GM21737 (cell line): ENCODE measurements around the gene LRRK2.
"Not testable (repeated sequence)": the region's sequence is repeated elsewhere in the genome, so short reads cannot be mapped to it uniquely, and the experiment has no call there.

Experiments
- ATAC-seq: cut with Tn5 transposase; IDR thresholded peaks from one replicate; pipeline ENCODE4 v1.9.1; 2021; ENCODE audit warnings: mild to moderate bottlenecking, moderate library complexity; ENCODE audit not compliant: unreplicated experiment

The LRRK2 gene

DNA sequence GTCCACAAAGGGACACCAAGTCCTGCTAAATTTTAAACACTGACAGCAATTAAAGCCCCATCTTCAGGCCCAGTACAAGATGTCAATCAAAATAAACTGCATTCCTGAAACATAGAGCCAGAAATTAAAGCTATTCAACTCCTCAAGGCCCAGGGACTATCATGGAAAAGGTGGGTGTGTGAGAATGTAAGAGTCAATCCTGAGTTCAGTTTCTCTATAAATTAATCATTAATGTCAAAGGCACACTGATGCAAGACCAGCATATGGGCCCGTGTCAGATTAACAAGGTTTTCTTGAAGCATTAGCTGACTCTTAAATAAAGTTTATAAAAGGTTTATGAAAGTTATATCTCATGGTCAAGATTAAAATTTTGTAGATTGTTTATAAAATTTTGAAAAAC, 13.6 kb upstream of the LRRK2 start:
- not testable (repeated sequence) for ATAC-seq

DNA sequence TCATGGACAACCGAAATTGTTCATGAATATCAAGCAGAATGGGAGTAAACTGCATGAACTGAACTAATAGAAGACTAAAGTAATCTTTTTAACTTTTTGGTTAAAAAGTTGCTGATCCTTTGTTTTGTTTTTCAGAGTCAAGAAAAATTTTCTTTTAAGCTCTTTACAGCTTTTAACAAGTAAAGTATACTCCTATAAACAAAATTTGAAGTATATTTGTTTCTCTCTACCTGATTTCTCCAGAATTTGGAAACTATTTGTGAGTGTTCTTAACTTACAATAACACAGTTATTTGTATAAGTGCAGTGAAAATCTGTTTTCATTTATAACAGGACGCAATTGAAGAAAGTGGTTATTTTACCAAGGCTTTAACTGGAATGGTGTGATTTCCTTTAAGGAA, 12.2 kb upstream of the LRRK2 start:
- no peak for ATAC-seq

DNA sequence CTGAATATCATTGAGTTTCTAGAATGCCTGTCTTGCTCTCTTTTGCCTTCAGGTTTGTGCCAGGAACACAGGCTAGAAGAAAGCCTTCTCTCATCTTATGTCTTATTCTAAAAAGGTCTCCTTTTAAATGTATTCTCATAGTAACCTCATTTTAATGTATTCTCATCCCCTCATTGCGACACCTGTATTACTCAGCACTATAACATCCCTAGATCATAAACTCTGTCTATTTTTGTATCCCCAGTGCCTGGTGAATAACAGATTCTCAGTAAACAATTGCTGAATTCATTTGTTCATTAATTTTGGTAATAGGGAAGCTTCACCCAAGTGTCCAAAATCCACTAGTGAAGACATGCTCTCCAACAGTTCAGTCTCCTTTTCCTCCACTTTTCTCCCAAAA, 8.8 kb upstream of the LRRK2 start:
- ATAC-seq = no peak

DNA sequence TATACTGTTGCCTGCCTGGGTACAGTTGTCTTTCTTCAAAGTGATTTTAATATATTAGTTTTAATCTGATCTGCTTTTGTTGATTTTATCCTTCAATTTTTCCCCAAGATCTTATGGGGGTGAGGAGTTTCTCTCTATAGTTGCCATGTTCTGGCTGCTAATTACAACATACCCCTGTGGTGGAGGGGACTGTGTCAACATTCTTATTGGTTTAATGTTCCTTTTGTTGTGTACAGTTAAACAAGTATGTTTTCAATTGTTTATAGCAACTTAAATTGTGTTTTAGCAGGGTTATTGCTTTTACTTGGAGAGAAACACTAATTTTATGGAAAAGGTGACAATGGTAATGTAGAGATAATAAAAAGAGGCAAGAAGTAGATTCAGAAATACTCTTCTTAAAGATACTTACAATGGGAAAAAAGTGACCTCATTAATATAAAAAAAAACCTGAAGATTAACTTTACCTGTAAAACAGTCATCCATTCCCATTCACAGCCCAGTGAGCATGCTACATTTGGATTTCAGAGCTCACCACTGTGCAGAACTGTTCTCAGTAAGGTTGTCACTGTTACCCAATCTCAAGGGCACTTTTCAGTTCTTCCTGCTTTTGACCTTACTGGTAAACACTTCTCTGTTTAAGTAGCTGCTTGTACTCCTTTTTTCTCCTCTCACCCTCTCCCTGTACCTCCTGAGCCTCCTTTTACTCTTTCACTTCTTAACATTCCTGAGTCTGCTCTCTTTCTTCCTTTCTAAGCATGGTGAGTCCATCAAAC, 8.1 kb upstream of the LRRK2 start:
- no peak for ATAC-seq

DNA sequence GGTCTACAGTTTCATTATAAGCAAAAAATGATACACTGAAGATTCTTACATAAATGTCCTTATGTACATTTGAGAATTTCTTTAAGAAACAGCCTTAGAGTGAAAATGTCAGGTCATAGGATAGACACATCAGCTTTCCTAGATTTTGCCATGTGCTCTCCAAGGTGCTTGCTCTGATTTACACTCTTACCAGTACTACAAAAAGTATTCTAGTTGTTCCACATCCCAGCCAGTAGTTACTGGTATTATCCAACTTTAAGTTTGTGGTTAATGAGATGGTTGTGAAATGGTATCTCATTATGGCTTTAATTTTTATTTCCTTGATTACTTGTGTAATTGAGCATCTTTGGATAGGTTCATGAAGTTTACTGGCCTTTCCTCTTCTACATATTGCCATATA, 5.0 kb upstream of the LRRK2 start:
- ATAC-seq = no peak

DNA sequence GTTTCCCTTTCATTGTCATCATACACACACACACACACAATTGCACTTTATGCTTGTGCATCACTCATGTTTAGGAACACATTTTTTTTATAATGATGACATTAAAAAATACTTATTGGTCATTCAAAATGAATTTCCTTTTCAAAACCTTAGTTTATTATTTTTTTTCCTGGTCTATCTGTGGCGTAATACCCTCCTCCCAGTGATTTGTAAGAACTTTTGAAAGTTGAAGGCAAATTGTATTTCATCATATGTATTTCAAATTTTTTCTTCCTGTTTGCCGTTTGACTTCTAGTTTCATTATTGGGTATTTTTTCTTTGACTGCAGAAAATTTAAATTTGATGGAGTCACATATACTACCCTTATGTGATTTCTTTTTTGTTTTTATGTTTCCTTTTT, 2.5 kb upstream of the LRRK2 start:
- no peak for ATAC-seq

DNA sequence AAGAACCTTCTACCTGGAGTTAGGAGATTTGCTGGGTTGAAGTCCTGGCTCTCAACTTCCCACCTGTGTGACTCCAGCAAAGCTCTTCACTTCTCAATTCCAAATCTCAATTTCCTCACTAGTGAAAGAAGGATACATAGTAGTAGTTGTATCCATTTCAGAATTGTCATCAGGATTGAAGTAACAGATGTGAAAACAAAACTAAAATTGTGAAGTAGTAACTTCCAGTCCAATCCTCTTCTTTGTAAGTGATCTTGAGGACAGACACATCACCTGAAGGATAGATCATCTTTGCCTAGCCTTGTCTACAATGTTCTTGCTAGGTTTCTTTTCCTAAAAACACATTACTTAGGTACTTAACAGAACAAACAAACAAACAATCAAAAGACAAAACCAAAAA, 1.2 kb upstream of the LRRK2 start:
- no peak for ATAC-seq

DNA sequence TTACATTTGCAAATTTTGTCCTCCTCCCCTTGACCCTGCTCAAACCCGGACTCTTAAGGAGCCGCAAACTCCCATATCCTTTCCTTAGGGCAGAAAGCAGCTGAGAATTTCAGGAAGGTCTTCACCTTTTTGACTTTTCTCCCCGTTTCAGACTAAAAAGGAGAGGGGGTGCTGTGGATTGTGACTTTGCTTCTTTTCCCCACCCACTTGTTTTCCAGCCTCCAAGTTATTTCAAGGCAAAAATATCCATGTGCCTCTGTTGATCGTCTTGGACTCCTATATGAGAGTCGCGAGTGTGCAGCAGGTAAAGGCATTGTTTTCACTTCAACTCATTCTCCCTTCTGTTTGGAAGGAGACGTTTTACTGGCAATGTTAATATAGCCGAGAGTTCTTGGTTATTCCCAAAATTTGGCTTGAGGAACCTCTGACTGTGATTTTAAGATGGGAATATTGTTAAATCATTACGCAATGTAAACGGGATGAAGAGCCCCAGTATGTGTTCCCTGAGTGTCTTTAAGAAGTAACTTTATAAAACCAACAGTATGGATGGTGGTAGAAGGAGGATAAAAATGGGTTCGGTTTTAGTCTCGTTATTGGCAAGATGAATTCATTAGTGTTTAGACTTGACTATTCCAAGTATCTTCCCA, 663 bp downstream of the LRRK2 start:
- ATAC-seq = no peak

DNA sequence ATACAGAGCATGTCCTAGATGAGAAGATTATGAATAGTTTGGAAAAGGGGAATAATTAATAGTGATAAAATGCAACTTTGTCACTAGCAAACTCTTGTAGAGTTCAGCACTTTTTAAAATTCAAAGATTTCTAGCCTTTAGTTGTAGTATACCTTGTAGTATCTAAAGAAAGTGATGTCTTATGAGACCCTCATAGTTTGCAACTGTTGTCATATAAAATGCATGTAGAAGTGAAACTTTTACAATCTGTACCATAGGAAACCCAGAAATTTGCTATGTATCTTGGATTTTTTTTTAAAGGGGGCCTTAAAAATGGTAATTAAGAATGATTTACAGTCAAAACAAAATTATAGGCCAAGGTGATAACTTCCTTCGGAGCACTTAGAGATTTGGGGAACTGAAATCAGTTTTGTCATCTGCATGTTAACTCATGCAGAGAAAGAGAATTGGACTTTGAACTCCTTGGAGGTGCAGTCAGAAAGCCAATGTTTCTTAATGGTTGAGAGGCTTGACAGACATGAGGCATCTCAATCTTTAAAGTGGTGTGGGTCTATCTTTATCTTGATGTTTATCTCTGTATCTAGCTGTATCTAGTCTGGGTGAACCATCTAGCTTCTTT, 1.3 kb downstream of the LRRK2 start:
- ATAC-seq = peak; percentile 57

DNA sequence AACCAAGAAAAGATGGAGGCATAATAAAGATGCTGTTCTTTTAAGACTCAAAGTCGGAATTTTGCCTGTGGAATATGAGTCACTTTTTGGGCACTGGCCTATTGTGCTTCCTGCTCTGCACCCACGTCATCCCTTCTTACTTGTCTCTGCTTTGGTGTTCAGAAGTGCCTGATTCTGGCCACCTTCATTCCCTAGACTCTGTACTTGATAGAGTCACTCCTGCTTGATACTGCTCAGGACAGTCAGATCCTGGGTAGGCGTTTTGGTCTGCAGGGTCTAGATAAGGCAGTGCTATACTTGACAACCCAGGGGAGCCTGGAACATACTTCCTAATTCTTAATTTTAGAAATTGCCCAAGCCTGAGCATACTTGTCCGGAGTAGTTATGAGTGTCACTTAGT, 1.9 kb downstream of the LRRK2 start:
- ATAC-seq = peak; percentile 28

DNA sequence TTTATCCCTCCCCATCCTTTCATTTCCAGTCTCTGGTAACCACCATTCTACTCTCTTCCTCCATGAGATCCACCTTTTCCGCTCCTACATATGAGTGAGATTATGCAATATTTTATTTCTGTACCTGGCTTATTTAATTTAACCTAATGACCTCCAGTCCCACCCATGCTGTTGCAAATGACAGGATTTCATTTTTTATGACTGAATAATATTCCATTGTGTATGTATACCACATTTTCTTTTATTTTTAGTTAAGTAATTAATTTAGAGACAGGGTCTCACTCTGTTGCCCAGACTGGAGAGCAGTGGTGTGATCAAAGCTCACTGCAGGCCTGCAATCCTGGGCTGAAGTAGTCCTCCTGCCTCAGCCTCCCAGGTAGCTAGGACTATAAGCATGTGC, 2.6 kb downstream of the LRRK2 start:
- ATAC-seq = no peak

DNA sequence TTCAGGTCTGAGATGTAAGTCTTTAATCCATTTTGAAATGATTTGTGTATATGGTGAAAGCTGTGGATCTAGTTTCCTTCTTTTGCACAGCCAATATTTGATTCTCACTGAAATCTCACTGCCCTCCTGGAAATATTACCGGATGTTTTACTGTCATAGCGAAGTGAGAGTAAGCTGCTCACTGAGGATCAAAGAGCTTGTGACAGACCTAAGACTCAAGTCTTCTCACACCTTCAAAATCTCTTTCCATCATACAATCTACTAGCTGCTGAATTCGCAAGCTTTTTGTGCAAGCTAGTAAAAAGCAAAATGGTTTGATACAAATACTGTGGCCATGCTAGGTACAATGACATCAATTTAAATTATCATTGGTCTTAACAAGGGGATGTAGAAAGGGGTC, 3.9 kb downstream of the LRRK2 start:
- no peak for ATAC-seq

DNA sequence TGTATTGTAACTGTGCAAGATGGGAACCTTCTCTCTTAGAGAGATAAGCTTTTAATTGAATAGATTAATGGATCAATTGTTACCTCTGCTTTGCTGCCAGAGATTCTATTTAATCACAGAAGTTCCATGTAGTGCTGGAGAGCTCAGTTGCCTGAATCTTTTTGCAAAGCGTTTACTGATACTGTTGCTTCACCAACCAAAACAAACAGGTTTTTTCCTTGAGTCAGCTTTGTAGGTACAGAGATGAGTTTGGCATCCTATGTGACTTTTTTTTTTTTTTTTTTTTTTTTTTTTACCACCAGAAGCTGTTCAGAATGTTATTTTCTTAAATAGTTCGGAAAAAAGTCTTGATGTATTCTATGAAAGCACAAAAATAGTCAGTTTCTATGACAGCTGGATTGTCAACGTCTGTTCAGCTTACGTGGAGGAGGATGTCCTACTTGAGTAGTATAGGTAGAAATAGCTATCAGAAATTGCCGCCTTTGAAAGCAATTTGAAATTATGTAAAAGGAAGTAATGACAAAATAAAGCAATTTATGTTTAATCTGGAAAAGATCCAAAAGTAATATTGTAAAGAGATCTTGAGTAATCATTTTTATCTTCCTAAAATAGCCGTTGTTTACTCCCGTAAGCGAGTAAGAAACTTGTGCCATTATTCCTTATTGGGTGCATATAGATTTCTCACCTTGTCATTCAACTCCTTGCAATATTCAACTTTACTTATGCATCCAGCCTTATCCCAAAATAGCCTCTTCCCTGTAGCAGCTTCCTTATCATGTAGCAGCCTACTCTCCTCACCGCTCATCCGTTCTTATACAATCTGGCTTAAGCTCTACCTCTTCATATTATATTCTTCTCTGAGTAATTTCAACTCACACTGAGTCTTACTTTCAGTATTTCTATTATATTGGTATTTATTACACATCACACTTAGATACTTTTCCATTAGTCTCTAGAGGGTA, 5.2 kb downstream of the LRRK2 start:
- no peak for ATAC-seq

DNA sequence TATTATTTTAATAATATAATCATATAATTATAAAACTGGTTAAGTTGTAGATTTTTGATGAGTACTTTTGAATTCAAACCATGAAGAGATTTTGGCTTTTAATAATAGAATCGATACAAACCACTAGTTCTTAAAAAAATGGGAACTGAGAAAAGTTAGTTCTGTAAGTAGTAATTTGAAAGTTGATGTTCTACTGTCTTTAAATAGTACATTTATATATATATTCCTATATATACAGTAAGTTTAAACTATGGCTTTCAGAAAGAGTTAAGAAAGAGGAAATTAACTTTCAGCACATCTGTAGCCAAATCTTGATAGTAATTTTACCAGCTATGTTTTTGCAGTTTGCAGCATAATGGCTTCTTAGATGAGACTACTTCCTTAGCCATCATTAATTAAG, 7.8 kb downstream of the LRRK2 start:
- ATAC-seq = no peak

DNA sequence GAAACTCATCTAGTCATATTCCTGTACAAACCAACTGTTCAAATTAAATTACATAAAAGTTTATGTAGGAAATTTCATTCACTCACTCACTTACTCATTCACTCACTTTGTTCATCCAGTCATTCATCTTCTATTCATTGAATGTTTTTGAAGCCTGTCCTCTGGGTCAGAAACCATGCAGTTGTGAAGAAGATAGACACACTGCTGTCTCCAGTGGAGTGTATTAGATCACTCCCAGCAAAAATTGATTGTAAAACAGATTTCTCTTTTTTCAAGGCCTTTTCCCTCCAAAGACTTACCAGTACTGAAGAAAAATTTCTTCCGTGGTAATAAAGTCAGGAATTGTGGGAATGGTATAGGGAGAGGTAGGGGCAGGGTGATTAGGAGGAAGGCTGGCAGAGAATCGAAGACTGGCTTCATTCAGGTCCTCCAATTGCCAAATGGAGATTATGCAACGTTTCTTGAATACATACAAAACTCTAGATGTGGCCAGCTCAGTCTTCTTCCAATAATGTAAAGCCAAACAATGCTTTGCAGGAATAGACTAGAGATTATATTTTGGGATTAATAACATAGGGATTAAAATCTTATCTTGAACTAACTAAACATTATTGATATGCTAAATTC, 9.1 kb downstream of the LRRK2 start:
- ATAC-seq = no peak

DNA sequence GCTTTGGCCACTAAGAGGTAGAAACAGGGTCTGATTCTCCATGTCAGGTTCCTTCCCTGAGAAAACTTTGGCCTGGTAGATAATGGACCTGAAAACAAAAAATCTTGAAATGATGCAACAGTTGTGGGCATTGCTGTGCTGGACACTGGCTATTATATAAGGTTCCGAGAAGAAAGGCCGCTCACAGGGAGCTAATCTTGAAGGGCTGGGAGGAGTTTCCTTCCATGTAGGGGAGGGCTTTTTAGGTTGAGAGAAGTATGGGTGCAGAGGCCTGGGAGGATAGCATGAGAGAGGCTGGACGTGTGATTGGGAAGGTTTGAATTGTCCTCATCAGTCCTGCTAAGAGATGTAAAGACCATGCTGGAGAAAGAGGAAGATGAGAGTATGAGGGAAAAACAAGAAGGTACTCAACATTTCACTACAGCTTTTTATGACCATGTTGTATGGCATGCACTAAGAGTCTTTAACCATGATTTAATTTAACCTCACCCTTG, 11.6 kb downstream of the LRRK2 start:
- ATAC-seq = no peak

DNA sequence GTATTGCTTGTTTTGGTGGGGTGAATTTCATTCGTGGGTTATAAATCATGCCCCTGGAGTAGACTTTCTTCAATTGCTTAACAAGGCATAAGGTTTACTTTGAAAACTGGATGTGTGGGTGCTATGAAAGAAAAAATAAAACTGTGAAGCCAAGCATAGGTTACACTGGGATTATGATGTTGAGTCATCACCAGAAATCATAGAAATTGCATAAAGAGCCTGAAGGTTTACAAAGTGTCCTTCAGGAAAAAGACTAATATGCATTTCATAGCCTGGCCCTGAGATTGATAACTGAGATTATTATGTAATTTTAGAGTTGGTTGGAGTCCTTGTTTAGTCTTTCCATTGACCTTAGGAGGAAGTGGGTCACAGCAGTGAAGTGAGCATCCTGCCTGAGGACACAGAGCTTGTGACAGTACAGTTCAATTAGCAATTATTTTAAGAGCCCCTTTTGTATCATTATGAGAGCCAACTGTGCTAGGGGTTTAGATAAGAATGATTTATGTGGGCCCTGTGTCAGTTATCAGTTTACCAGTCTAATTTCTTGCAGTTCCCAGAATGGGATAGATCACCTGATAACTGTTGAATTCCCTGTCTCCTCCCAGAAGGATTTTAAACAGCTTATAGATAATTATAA, 13.6 kb downstream of the LRRK2 start:
- ATAC-seq = no peak

DNA sequence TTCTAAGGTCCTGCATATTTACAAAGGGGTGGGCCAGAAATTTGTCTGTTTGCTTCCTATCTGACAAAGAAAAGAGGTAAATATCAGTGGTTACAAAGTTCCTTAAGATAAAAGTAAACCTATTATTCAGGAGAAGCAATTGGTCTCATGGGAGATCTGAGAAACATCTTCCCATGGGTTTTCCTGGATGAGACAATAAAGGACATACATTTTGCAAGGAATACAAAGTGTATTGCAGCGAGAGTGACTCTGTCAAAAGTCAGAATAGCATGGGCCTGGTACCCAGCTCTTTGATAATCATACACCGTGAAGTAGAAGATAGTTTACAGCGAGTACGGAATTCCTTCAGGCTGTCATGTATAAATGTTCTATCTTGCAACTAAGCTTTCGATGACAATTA, 14.2 kb downstream of the LRRK2 start:
- no peak for ATAC-seq

DNA sequence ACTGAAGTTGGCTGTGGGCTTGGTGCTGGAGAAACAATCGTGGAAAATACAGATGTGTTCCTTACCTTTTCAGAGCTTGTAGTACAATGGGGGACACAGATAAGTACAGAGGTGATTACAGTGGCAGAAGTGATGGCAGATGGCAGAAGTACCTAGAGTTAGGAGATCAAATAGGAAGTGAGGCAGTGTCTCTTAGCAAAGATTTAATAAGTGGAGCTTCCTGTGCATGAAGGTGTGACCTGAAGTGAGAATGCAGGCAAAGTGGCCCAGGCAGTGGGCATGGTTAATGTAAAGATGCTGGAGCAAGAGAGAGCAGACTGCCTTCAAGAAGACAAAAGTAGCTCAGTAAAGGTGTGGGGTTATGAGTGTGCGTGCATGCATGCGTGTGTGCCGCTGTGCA, 16.0 kb downstream of the LRRK2 start:
- ATAC-seq = no peak

DNA sequence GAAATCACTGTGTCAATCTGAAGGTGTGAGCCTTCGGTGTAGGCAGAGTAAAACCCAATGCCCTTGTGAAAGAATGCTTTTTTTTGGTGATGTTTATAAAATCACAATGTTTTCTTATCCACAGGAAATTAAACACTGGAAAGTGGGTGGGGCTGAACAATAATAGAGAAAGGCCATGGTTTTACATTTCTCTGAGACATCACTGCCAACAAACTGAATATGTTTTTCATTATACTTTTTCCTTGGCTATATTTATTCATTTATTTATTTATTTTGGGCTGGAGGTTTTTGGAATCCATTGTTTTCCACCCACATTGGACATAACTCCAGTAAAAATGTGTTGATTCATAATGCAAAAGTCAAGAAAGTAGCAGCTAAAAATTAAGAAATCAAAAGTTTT, 16.9 kb downstream of the LRRK2 start:
- ATAC-seq = no peak
